CD4-positive, CD25-positive, alpha-beta regulatory T cell (primary cell): ENCODE results near the gene CCT2. TPM values are rescaled to one million over a fixed set of nuclear protein-coding genes. Genes with fewer than 3 reads are reported as not detected.

Experiments
- ATAC-seq, 2 donors: fragments of 150-1000 bp; cut with Tn5 transposase; one replicate each; pipeline ENCODE4 v1.10.0; 2021; ENCODE audit warnings: low read depth in 2 of 2, moderate number of reproducible peaks in 2 of 2, moderate library complexity in 1 of 2
- DNase-seq, 3 donors: peaks; one replicate each; pipeline versions ENCODE4 v3.0.0 to v3.0.0-alpha.2; 2012 to 2022; ENCODE audit warnings: mixed read lengths in 1 of 3
- H3K27ac ChIP-seq: one replicate; pipeline ENCODE4 v1.7.0; 2013; ENCODE audit warnings: mild to moderate bottlenecking, low read length; ENCODE audit not compliant: insufficient read depth, poor library complexity, severe bottlenecking
- H3K27me3 ChIP-seq: one replicate; pipeline ENCODE4 v1.7.0; 2013; ENCODE audit warnings: low read length; ENCODE audit not compliant: control insufficient read depth, insufficient read depth
- H3K36me3 ChIP-seq: one replicate; pipeline ENCODE4 v1.7.0; 2013; ENCODE audit warnings: mild to moderate bottlenecking, low read length, moderate library complexity; ENCODE audit not compliant: control insufficient read depth, insufficient read depth
- H3K4me1 ChIP-seq: 2 replicates; pipeline ENCODE4 v1.7.0; 2013; ENCODE audit warnings: mild to moderate bottlenecking, low read length; ENCODE audit not compliant: insufficient read depth, control insufficient read depth, poor library complexity, severe bottlenecking
- H3K4me3 ChIP-seq: one replicate; pipeline ENCODE4 v1.7.0; 2013; ENCODE audit warnings: low read depth, mild to moderate bottlenecking, low read length, moderate library complexity
- H3K9me3 ChIP-seq, 2 experiments: 1 replicate in 1 of 2; 2 replicates in 1 of 2; pipeline ENCODE4 v1.7.0; 2013; ENCODE audit warnings: low read length in 2 of 2, mild to moderate bottlenecking in 1 of 2, moderate library complexity in 1 of 2; ENCODE audit not compliant: control insufficient read depth in 2 of 2
- H3K27ac Mint-ChIP-seq, 3 donors: one replicate each; pipeline ENCODE4 v1.8.0; 2020 to 2022; ENCODE audit warnings: mild to moderate bottlenecking in 3 of 3, mixed read lengths in 3 of 3, moderate library complexity in 2 of 3
- H3K27me3 Mint-ChIP-seq: one replicate; pipeline ENCODE4 v1.8.0; 2022; ENCODE audit warnings: mild to moderate bottlenecking, mixed read lengths
- H3K36me3 Mint-ChIP-seq: one replicate; pipeline ENCODE4 v1.8.0; 2020; ENCODE audit warnings: mixed read lengths
- H3K4me1 Mint-ChIP-seq, 4 donors: one replicate each; pipeline ENCODE4 v1.8.0; 2020 to 2022; ENCODE audit warnings: mixed read lengths in 4 of 4, mild to moderate bottlenecking in 1 of 4
- H3K4me3 Mint-ChIP-seq, 4 donors: one replicate each; pipeline ENCODE4 v1.8.0; 2020 to 2022; ENCODE audit warnings: mild to moderate bottlenecking in 4 of 4, mixed read lengths in 4 of 4, moderate library complexity in 3 of 4
- H3K9me3 Mint-ChIP-seq, 7 donors: one replicate each; pipeline ENCODE4 v1.8.0; 2020 to 2022; ENCODE audit warnings: mixed read lengths in 7 of 7, mild to moderate bottlenecking in 3 of 7, moderate library complexity in 2 of 7
- polyA plus RNA-seq, 4 donors: library from polyadenylated mRNA; unstranded; fragments of 300-500 nt; fragmentation: Illumina TruSeq; gene quantifications; one replicate each; pipeline ENCODE4 v1.2.3, GENCODE V29; 2021
- total RNA-seq: library from RNA; stranded (reverse); gene quantifications from one replicate; pipeline ENCODE4 v1.2.3, GENCODE V29; 2022

The CCT2 gene
- total RNA-seq (164 TPM), polyA plus RNA-seq (100 to 1,000 TPM; 149 to 166 (median 156) TPM)

GRCh38 chr12:69585189-69586062 lies at the start of gene CCT2:
CCT2 (plus strand) TSS chr12:69585459; CDS start chr12:69585522, 63 bp downstream.
- DNase-seq (peak; percentile 95 to 98 (median 96)), ATAC-seq (peak; percentile 96)
- H3K36me3 Mint-ChIP-seq = peaks cover 18% of the 10 kb centered on the region
- no peaks in the 10 kb centered on the region for H3K9me3 ChIP-seq
- H3K4me3 ChIP-seq = peak within 1 kb of the TSS; percentile 95
- H3K27ac ChIP-seq = peak within 1 kb of the TSS; percentile 96
- H3K4me3 Mint-ChIP-seq = peak within 1 kb of the TSS; percentile 96 to 97 (median 96)
- peaks cover 15% of the 10 kb centered on the region for H3K4me1 ChIP-seq
- H3K36me3 ChIP-seq = peaks cover 36% of the 10 kb centered on the region
- H3K27me3 ChIP-seq = no peaks in the 10 kb centered on the region
- H3K4me1 Mint-ChIP-seq = peaks cover 5 to 26% (median 19%) of the 10 kb centered on the region in 4 donors
- peaks cover 8% of the 10 kb centered on the region for H3K27me3 Mint-ChIP-seq
- H3K27ac Mint-ChIP-seq = peak within 1 kb of the TSS; percentile 92 to 98 (median 97)
- peaks cover 0 to 1% (median 0%) of the 10 kb centered on the region in 7 donors for H3K9me3 Mint-ChIP-seq

- H3K27ac Mint-ChIP-seq = peak overlapping the region in 1 of 3 donors; percentile 56
- H3K36me3 Mint-ChIP-seq = peaks cover 22% of the 10 kb centered on the region
- H3K4me1 ChIP-seq = no peaks in the 10 kb centered on the region
- no peak for DNase-seq
- no peaks in the 10 kb centered on the region for H3K27me3 Mint-ChIP-seq
- no peak overlapping the region for H3K4me3 ChIP-seq
- H3K9me3 Mint-ChIP-seq = peaks cover 0 to 10% (median 7%) of the 10 kb centered on the region in 7 donors
- peaks cover 8% of the 10 kb centered on the region for H3K36me3 ChIP-seq
- no peak overlapping the region for H3K4me3 Mint-ChIP-seq
- H3K27me3 ChIP-seq = no peaks in the 10 kb centered on the region
- ATAC-seq = no peak
- H3K4me1 Mint-ChIP-seq = peaks cover 2 to 15% (median 7%) of the 10 kb centered on the region in 4 donors
- H3K27ac ChIP-seq = no peak overlapping the region
- peaks cover 5 to 11% of the 10 kb centered on the region in 2 experiments for H3K9me3 ChIP-seq
Observed at GRCh38 chr12:69540987-69541386, 44.3 kb upstream of the CCT2 start.

DNA sequence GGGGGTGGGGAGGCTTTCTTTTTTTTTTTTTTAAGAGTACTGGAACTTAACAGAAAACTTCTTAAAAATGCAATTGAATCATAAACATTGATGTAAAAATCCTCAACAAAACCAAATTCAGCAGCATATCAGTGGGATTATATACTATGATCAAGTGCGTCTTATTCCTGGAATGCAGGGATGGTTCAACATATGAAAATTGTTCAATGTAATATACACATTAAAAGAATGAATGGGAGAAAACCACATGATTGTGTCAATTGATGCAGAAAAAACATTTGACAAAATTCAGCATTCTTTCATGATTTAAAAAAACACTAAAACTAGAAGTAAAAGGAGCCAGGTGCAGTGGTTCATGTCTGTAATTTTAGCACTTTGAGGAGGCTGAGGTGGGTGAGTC lies 41.2 kb upstream of the CCT2 start:
- H3K27ac ChIP-seq = no peak overlapping the region
- ATAC-seq = no peak
- no peaks in the 10 kb centered on the region for H3K27me3 Mint-ChIP-seq

GRCh38 chr12:69545081-69545480 lies 40.2 kb upstream of the CCT2 start:
- peaks cover 21% of the 10 kb centered on the region for H3K36me3 Mint-ChIP-seq
- Histone ChIP-seq H3K27me3 (no peaks in the 10 kb centered on the region), H3K9me3 (peaks cover 5 to 11% of the 10 kb centered on the region in 2 experiments), H3K27ac (no peak overlapping the region), H3K4me1 (no peaks in the 10 kb centered on the region), H3K4me3 (no peak overlapping the region), H3K36me3 (peaks cover 6% of the 10 kb centered on the region)
- H3K27ac Mint-ChIP-seq = no peak overlapping the region
- no peak for DNase-seq
- no peak for ATAC-seq
- peaks cover 0 to 10% (median 7%) of the 10 kb centered on the region in 7 donors for H3K9me3 Mint-ChIP-seq
- H3K4me1 Mint-ChIP-seq = peaks cover 4 to 14% (median 6%) of the 10 kb centered on the region in 4 donors
- no peak overlapping the region for H3K4me3 Mint-ChIP-seq
- no peaks in the 10 kb centered on the region for H3K27me3 Mint-ChIP-seq

More for the DNA sequence above, 41.2 kb upstream of the CCT2 start:
- DNase-seq = no peak
- no peak overlapping the region for H3K4me3 Mint-ChIP-seq
- H3K9me3 Mint-ChIP-seq = peaks cover 0 to 10% (median 7%) of the 10 kb centered on the region in 7 donors
- H3K27me3 ChIP-seq = no peaks in the 10 kb centered on the region
- peaks cover 6% of the 10 kb centered on the region for H3K36me3 ChIP-seq
- H3K4me3 ChIP-seq = no peak overlapping the region
- H3K27ac Mint-ChIP-seq = no peak overlapping the region
- peaks cover 21% of the 10 kb centered on the region for H3K36me3 Mint-ChIP-seq
- H3K4me1 Mint-ChIP-seq = peaks cover 2 to 11% (median 6%) of the 10 kb centered on the region in 4 donors
- no peaks in the 10 kb centered on the region for H3K4me1 ChIP-seq
- H3K9me3 ChIP-seq = peaks cover 5 to 11% of the 10 kb centered on the region in 2 experiments

- H3K27ac Mint-ChIP-seq = peak overlapping the region in 2 of 3 donors; percentile 38 to 82
- ATAC-seq = no peak
- no peak overlapping the region for H3K4me3 Mint-ChIP-seq
- Histone ChIP-seq H3K36me3 (peaks cover 3% of the 10 kb centered on the region), H3K4me1 (no peaks in the 10 kb centered on the region), H3K27ac (no peak overlapping the region), H3K27me3 (no peaks in the 10 kb centered on the region), H3K9me3 (peaks cover 5 to 11% of the 10 kb centered on the region in 2 experiments), H3K4me3 (no peak overlapping the region)
- DNase-seq = peak in 1 of 3 donors; percentile 42
- H3K27me3 Mint-ChIP-seq = no peaks in the 10 kb centered on the region
- peaks cover 22% of the 10 kb centered on the region for H3K36me3 Mint-ChIP-seq
- peaks cover 0 to 10% (median 7%) of the 10 kb centered on the region in 7 donors for H3K9me3 Mint-ChIP-seq
- H3K4me1 Mint-ChIP-seq = peaks cover 5 to 20% (median 9%) of the 10 kb centered on the region in 4 donors
Observed at GRCh38 chr12:69546693-69547438, 38.4 kb upstream of the CCT2 start.

DNA sequence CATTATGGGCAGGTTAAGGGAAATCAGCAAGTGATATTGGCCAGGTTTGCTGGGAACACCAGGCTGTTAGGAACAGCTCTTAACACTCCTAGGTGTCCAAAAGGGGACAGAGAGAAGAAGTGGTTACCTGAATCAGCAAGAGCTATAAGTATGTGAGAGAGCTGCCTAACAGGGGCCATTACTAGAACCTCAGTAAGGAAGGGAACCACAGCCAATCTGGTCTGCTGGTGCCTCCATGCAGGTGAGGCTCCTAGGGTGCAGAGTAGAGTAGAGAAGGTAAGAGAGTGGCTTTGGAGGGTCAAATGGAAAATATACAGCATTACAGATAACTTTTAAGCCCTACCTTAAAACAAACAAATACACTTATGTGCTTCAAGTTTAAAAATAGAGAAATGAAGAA lies 36.6 kb upstream of the CCT2 start:
- Mint-ChIP-seq H3K36me3 (peaks cover 16% of the 10 kb centered on the region), H3K4me3 (no peak overlapping the region), H3K9me3 (peaks cover 0 to 4% (median 3%) of the 10 kb centered on the region in 7 donors), H3K27ac (peak overlapping the region in 1 of 3 donors; percentile 10), H3K27me3 (no peaks in the 10 kb centered on the region), H3K4me1 (peaks cover 6 to 15% (median 10%) of the 10 kb centered on the region in 4 donors)
- ATAC-seq (no peak), DNase-seq (no peak)
- peaks cover 3% of the 10 kb centered on the region for H3K36me3 ChIP-seq
- H3K27ac ChIP-seq = no peak overlapping the region
- no peaks in the 10 kb centered on the region for H3K27me3 ChIP-seq
- H3K4me1 ChIP-seq = no peaks in the 10 kb centered on the region
- no peak overlapping the region for H3K4me3 ChIP-seq
- H3K9me3 ChIP-seq = peaks cover 4 to 5% of the 10 kb centered on the region in 2 experiments

DNA sequence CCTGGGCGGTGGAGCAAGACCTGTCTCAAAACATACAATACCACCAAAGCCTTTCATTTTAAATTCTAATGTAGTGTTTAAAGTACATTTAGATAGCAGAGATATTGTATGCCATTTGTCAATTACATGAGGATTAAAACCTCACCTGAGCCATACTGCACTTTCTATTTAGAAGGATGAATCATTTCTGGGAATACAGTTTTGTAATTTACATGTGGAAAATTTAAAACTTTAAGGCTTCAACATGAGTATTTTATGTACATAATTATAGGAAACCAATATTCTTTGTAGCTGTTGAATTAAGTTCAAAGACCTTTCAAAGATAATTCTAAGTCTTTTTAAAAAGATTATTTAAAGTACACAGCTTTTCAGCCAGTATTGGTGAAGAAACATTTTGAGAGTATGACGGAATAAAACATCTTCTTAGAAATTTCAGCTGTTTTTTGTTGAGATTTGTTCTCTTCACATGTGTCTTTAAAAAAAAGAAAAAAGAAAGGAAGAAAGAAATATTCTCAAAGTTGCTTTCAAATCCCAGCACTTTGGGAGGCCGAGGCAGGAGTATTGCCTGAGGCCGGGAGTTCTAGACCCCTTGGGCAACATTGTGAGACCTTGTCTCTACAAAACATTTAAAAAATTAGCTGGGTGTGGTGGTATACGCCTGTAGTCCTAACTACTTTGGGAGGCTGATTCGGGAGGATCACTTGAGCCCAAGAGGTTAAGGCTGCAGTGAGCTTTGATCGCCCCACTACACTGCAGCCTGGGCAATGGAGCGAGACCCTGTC lies 34.5 kb upstream of the CCT2 start:
- DNase-seq = no peak
- H3K36me3 Mint-ChIP-seq = peaks cover 15% of the 10 kb centered on the region
- Histone ChIP-seq H3K4me3 (no peak overlapping the region), H3K36me3 (peaks cover 3% of the 10 kb centered on the region), H3K9me3 (no peaks in the 10 kb centered on the region), H3K27ac (no peak overlapping the region), H3K27me3 (no peaks in the 10 kb centered on the region), H3K4me1 (no peaks in the 10 kb centered on the region)
- no peaks in the 10 kb centered on the region for H3K27me3 Mint-ChIP-seq
- peaks cover 6 to 16% (median 10%) of the 10 kb centered on the region in 4 donors for H3K4me1 Mint-ChIP-seq
- H3K9me3 Mint-ChIP-seq = peaks cover 0 to 2% (median 0%) of the 10 kb centered on the region in 7 donors
- ATAC-seq = no peak
- no peak overlapping the region for H3K4me3 Mint-ChIP-seq
- peak overlapping the region in 1 of 3 donors; percentile 32 for H3K27ac Mint-ChIP-seq
